Activated CD4-positive, alpha-beta memory T cell treated with anti-CD3 and anti-CD28 coated beads, Interleukin-2, amount 10 ng/mL, durations not matched to agents 7 days and 5 days (primary cell): ENCODE data around the gene KRTAP4-9. TPM values are rescaled to one million over a fixed set of nuclear protein-coding genes. Genes with fewer than 3 reads are reported as not detected.
"Not testable (repeated sequence)": the region's sequence is repeated elsewhere in the genome, so short reads cannot be mapped to it uniquely, and the experiment has no call there.

Source experiments
- CTCF ChIA-PET: fragments of 350-600 bp; sonication (Branson Sonifier 250); formaldehyde crosslinking; loops from one replicate; lab custom pipeline; 2021; ENCODE audit warnings: antibody characterized with exemption, inconsistent platforms; lab: Charles Lee
- POLR2A ChIA-PET: fragments of 350-600 bp; sonication (Branson Sonifier 250); formaldehyde crosslinking; loops from one replicate; lab custom pipeline; 2021; ENCODE audit warnings: antibody characterized with exemption; lab: Charles Lee
- DNase-seq: peaks from one replicate; pipeline ENCODE4 v3.0.0-alpha.2; 2020
- H3K27ac Mint-ChIP-seq: one replicate; pipeline ENCODE4 v1.8.0; 2021; ENCODE audit warnings: mild to moderate bottlenecking, mixed read lengths
- H3K27me3 Mint-ChIP-seq: one replicate; pipeline ENCODE4 v1.8.0; 2021; ENCODE audit warnings: mixed read lengths
- H3K36me3 Mint-ChIP-seq: one replicate; pipeline ENCODE4 v1.8.0; 2021; ENCODE audit warnings: low read depth, mixed read lengths
- H3K4me1 Mint-ChIP-seq: one replicate; pipeline ENCODE4 v1.8.0; 2021; ENCODE audit warnings: mixed read lengths
- H3K4me3 Mint-ChIP-seq: one replicate; pipeline ENCODE4 v1.8.0; 2021; ENCODE audit warnings: mild to moderate bottlenecking, mixed read lengths
- H3K9me3 Mint-ChIP-seq: one replicate; pipeline ENCODE4 v1.8.0; 2021; ENCODE audit warnings: mixed read lengths
- total RNA-seq, 2 experiments: library from RNA; stranded (reverse); gene quantifications; one replicate each; pipeline ENCODE4 v1.2.3, GENCODE V29; 2021

The KRTAP4-9 gene
- not detected for total RNA-seq

DNA sequence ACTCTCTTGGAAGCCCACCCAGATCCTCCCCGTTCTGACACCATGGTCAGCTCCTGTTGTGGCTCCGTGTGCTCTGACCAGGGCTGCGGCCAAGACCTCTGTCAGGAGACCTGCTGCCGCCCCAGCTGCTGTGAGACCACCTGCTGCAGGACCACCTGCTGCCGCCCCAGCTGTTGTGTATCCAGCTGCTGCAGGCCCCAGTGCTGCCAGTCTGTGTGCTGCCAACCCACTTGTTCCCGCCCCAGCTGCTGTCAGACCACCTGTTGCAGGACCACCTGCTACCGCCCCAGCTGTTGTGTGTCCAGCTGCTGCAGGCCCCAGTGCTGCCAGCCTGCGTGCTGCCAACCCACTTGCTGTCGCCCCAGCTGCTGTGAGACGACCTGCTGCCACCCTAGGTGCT, at the start of gene KRTAP4-9:
Gene KRTAP4-9 (plus strand): TSS at position 43 of the 400 bp plus-strand sequence. CDS start 0 bp downstream, at position 43.
- H3K4me3 Mint-ChIP-seq, POLR2A ChIA-PET, H3K27ac Mint-ChIP-seq, CTCF ChIA-PET, H3K9me3 Mint-ChIP-seq, H3K4me1 Mint-ChIP-seq, H3K36me3 Mint-ChIP-seq, DNase-seq: not testable (repeated sequence)
- peaks cover 13% of the 10 kb centered on the region for H3K27me3 Mint-ChIP-seq

DNA sequence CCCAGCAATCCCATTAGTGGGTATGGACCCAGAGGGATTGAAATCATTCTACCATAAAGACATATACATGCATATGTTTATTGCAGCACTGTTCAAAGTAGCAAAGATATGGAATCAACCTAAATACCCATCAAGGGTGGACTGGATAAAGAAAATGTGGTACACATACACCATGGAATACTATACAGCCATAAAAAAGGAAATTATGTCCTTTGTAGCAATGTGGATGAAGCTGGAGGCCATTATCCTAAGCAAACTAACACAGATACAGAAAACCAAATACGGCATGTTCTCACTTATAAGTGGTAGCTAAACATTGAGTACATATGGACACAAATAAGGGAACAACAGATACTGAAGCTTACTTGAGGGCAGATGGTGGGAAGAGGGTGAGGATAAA, 47.6 kb upstream of the KRTAP4-9 start:
- Mint-ChIP-seq H3K36me3 (no peaks in the 10 kb centered on the region), H3K4me1 (no peaks in the 10 kb centered on the region), H3K27me3 (peaks cover 38% of the 10 kb centered on the region), H3K4me3 (no peak overlapping the region), H3K27ac (no peak overlapping the region), H3K9me3 (no peaks in the 10 kb centered on the region)
- ChIA-PET CTCF (no interaction called here), POLR2A (no interaction called here)
- no peak for DNase-seq

DNA sequence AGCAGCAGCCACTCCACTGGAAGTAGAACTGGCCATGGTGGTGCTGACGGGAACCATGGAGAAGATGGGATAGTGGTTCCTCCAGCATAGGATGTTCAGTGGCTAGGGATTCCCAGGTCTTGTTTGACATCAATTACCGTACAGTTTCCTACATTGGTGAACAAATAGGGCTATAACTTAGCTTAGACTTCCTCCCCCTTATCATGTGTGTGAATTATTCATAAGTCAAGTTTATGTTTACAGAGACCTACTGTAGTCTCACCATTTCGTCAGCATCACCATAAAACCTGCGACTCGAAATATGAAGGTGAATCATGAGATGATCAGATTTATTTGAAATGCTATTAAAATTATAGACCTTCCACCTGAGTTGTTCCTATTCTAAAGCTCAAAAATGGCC, 46.4 kb upstream of the KRTAP4-9 start:
- H3K27me3 Mint-ChIP-seq = peaks cover 36% of the 10 kb centered on the region
- no peaks in the 10 kb centered on the region for H3K36me3 Mint-ChIP-seq
- CTCF ChIA-PET = no interaction called here

DNA sequence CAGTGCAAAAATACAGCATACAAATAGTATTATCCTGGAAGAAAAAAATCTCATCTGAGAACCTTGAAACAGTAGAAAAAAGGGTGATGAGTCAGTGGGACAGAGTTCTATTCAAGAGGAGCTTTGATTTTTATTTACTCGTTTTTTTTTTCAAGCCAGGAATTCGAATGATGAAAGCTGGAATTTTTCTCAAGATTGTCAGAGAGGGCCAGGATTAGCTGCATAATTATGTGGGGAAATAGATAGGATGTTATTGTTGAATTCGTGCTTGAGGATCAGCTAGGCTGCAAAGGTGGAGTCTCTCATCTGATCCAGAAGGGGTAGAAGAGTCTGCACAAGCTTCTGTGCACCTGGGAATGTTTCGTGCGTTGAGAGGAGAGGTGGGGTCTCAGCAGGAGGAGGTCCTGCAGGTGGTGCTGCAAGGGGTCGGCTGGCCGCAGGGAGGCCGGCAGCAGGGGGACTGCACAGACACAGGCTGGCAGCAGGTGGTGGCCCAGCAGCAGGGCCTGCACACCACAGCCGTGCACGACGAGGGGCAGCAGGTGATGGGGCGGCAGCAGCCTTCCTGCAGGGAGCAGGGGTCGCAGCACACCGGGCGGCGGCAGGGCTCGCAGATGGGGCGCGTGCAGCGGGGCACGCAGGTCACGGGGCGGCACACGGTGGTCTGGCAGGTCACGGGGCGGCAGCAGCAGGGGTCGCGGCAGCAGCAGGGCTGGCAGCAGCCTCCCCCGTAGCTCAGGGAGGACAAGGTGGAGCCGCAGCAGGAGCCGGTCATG, 45.7 kb upstream of the KRTAP4-9 start:
- H3K36me3 Mint-ChIP-seq, H3K4me3 Mint-ChIP-seq, H3K9me3 Mint-ChIP-seq, POLR2A ChIA-PET, H3K27ac Mint-ChIP-seq, CTCF ChIA-PET, DNase-seq, H3K4me1 Mint-ChIP-seq: not testable (repeated sequence)
- H3K27me3 Mint-ChIP-seq = peaks cover 36% of the 10 kb centered on the region

More for the DNA sequence above, 46.4 kb upstream of the KRTAP4-9 start:
- Mint-ChIP-seq H3K9me3 (no peaks in the 10 kb centered on the region), H3K4me1 (no peaks in the 10 kb centered on the region), H3K4me3 (no peak overlapping the region), H3K27ac (no peak overlapping the region)
- DNase-seq = no peak
- POLR2A ChIA-PET = no interaction called here

DNA sequence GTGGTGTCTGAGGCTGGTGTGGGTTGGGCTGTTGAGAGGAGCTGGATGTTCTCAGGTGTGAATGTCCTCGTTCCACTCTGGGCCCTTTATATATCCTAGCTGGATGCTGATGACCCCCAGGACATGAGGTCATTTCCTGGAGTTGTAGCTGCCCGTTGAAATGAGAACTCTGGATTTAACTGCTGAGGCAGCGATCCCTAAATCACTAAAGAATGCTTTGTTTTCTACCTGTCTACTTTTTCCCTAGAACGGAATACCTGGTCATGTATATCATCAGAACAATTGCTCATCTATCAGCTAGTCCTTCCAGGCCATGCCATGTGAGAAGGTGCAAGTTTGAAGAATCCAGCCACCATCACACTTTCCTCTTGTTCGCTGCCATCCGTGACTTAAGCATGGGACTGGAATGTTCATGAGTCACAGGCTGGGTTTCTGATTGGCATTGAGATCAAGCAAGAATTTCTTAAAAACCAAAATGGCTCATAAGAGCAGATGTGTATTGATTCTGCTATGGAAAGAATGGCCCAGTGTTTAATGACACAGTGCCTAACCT, 45.1 kb upstream of the KRTAP4-9 start, which contains the start of gene KRTAP2-3:
Gene KRTAP2-3 (minus strand): TSS at position 63 of the 553 bp plus-strand sequence. CDS start 64 bp downstream, outside the sequence.
- H3K27me3 Mint-ChIP-seq = peaks cover 36% of the 10 kb centered on the region
- POLR2A ChIA-PET = no interaction called here
- H3K36me3 Mint-ChIP-seq = no peaks in the 10 kb centered on the region
- H3K4me1 Mint-ChIP-seq = no peaks in the 10 kb centered on the region
- H3K27ac Mint-ChIP-seq = no peak within 1 kb of the TSS
- H3K4me3 Mint-ChIP-seq = no peak within 1 kb of the TSS
- DNase-seq = no peak
- H3K9me3 Mint-ChIP-seq = no peaks in the 10 kb centered on the region
- CTCF ChIA-PET = no interaction called here

DNA sequence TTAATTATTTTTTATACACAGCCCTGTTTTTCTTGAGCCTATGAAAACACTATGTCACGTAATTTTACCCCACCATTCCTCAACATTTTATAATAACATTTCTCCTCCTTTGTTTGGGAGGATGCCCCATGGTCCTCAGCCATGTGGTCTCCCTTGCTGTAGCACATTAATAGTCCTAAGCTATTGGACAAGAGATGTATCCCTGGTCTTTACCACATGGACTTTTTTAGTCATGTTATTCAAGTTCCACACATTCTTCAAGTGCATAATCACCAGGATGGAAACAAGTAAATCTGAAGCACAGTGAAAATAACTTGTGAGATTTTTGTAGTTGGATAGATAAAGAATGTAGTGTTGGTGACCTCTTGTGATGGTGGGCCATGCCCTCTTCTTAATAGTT, 43.2 kb upstream of the KRTAP4-9 start:
- Mint-ChIP-seq H3K27me3 (peaks cover 36% of the 10 kb centered on the region), H3K36me3 (no peaks in the 10 kb centered on the region), H3K9me3 (no peaks in the 10 kb centered on the region), H3K27ac (no peak overlapping the region), H3K4me3 (no peak overlapping the region), H3K4me1 (no peaks in the 10 kb centered on the region)
- no peak for DNase-seq
- ChIA-PET CTCF (no interaction called here), POLR2A (no interaction called here)

DNA sequence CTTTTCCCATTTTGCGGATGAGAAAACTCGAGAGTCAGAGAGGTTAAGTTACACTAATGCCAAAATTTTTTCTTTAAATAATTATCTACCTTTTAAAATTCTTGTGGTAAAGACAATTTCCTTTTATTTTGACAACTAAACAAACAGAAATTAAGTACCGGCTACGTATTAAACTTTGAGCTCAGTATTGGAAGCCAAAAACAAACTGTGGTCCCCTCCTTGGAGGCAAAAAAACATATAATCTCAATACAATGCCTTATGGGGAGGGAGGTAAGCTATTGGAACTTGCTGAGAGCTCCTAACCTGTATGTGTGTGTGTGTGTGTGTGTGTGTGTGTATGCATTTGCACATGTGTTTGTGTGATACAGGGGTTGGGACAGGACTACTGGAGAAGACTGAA, 41.7 kb upstream of the KRTAP4-9 start:
- ChIA-PET POLR2A (no interaction called here), CTCF (interaction anchor here (0.9 kb wide), 1 partner anchor 259 kb away, joined by 3 read pairs; no protein-coding TSS in a partner anchor)
- H3K27me3 Mint-ChIP-seq = peaks cover 29% of the 10 kb centered on the region
- H3K36me3 Mint-ChIP-seq = no peaks in the 10 kb centered on the region
- H3K4me3 Mint-ChIP-seq = no peak overlapping the region
- DNase-seq = no peak
- no peaks in the 10 kb centered on the region for H3K4me1 Mint-ChIP-seq
- H3K27ac Mint-ChIP-seq = no peak overlapping the region
- H3K9me3 Mint-ChIP-seq = no peaks in the 10 kb centered on the region

DNA sequence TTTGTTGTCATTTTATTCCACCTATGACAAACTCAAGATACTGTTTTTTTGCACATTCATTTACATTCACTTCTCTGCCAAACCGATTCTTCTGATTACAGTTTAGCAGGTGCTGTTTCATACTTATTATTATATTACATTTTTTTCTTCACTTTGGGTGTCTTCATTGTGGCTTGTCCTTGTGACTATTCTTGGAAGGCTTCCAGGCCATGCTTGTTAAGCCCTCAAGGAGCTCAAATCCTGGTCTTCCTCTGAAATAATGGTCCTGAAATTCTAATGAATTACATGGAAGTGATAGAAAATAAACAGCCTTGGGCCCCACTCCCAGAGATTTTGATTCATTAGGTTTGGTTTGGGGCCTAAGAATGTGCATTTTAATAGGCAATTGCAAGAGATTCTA, 40.9 kb upstream of the KRTAP4-9 start:
- no peak for DNase-seq
- Mint-ChIP-seq H3K36me3 (no peaks in the 10 kb centered on the region), H3K27me3 (peaks cover 24% of the 10 kb centered on the region), H3K4me1 (no peaks in the 10 kb centered on the region), H3K9me3 (no peaks in the 10 kb centered on the region), H3K4me3 (no peak overlapping the region), H3K27ac (no peak overlapping the region)
- CTCF ChIA-PET = interaction anchor here (0.6 kb wide), 1 partner anchor 124 kb away, joined by 4 read pairs; no protein-coding TSS in a partner anchor
- POLR2A ChIA-PET = no interaction called here

DNA sequence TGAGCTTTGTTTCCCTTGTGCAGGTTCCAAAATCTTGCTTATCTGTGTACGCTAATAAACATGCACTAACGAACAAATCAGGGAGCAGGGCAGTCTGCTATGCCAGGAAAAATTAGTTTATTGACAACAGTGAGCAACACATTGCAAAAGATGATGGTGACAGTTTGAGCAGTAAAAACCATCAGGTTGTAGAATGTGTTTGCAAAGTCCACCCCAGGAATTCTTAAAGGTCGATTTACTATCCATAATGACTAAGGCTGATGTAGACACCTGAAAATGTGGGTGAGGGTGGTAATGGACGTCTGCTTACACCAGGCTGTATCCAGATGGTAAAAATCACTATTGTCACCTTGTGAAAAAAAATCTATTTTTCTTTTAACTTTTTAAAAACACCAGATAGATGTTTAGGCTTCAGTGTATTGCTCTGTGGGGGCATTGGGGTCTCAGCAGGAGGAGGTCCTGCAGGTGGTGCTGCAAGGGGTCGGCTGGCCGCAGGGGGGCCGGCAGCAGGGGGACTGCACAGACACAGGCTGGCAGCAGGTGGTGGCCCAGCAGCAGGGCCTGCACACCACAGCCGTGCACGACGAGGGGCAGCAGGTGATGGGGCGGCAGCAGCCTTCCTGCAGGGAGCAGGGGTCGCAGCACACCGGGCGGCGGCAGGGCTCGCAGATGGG, 40.0 kb upstream of the KRTAP4-9 start:
- H3K36me3 Mint-ChIP-seq, H3K9me3 Mint-ChIP-seq: not testable (repeated sequence)
- CTCF ChIA-PET = interaction anchor here (0.6 kb wide), 1 partner anchor 123 kb away, joined by 4 read pairs; no protein-coding TSS in a partner anchor

DNA sequence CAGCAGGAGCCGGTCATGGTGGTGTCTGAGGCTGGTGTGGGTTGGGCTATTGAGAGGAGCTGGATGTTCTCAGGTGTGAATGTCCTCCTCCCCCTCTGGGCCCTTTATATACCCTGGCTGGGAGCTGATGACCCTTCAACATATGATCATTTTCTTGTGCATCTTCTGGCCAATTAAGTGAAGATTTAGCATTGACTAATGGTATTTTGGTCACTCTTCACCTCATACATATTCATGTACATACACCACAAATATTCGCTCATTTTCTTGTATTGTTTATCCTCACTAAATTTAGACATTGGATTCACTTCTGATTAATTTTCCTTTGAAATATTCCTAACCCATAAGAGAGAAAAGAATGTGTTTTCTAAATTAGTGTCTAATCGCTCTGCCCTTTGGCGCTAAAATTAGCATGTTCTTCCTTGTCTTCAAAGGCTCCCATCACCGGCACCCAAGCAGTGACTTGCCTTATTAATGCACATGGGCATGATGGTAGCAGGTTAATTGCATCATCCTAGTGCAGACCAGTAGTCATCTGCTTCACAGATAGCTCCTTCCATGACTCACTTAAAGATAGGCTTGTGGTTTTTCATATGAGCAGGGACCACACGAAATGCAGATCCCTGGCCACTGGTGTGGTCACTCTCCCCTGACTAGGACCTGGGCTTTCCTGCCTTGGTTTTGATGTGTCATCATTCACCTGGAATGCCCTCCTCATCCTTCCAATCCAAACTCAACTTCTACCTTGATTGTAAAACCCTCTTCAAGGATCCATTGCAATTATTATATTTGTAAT, 39.2 kb upstream of the KRTAP4-9 start, which contains the start of gene KRTAP2-4:
Gene KRTAP2-4 (minus strand): TSS at position 51 of the 796 bp plus-strand sequence. CDS start 34 bp downstream, at position 17.
- H3K9me3 Mint-ChIP-seq = no peaks in the 10 kb centered on the region
- no peak for DNase-seq
- H3K27me3 Mint-ChIP-seq = peaks cover 11% of the 10 kb centered on the region
- no peaks in the 10 kb centered on the region for H3K36me3 Mint-ChIP-seq
- ChIA-PET CTCF (no interaction called here), POLR2A (no interaction called here)
- H3K4me3 Mint-ChIP-seq = no peak within 1 kb of the TSS
- H3K27ac Mint-ChIP-seq = no peak within 1 kb of the TSS
- no peaks in the 10 kb centered on the region for H3K4me1 Mint-ChIP-seq

More for the DNA sequence above, 40.0 kb upstream of the KRTAP4-9 start:
- H3K4me3 Mint-ChIP-seq, H3K4me1 Mint-ChIP-seq, H3K27ac Mint-ChIP-seq, POLR2A ChIA-PET, DNase-seq: not testable (repeated sequence)
- peaks cover 18% of the 10 kb centered on the region for H3K27me3 Mint-ChIP-seq

DNA sequence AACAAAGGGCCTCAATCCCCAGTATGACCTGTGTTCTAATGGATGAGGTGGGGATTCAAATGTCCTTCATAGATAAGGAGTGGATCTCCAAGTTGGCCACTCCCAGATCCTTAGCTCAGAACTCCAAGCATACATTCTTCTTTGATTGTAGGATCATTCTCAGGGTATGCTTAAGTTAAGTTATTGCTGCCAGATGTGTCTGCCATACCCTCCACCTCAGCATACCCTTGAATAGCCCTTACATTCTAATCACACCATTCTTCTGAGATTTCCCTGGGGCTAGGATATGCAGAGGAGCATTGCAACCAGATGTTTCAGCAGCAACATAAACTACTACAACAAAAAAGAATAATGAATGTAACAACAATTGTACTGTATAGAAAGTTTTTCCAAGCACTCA, 37.9 kb upstream of the KRTAP4-9 start:
- POLR2A ChIA-PET = no interaction called here
- H3K4me1 Mint-ChIP-seq = no peaks in the 10 kb centered on the region
- no peaks in the 10 kb centered on the region for H3K9me3 Mint-ChIP-seq
- no peaks in the 10 kb centered on the region for H3K36me3 Mint-ChIP-seq
- DNase-seq = no peak
- H3K27me3 Mint-ChIP-seq = peaks cover 3% of the 10 kb centered on the region
- H3K4me3 Mint-ChIP-seq = no peak overlapping the region
- H3K27ac Mint-ChIP-seq = no peak overlapping the region
- CTCF ChIA-PET = no interaction called here

DNA sequence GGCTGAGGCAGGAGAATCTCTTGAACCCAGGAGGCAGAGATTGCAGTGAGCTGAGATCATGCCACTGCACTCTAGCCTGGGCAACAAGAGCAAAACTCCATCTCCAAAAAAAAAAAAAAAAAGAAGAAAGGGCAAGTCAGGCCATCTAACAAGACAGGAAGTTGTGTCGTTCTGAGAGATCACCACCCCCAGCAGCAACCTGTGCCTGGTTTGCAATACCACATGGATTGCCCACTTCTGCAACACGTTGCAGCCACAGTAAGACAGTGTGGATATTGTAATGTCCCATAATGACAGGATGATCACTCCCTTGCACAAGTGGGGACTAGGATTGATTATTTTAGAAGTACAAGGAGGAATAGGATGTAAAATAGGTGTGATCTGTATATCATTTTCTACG, 36.2 kb upstream of the KRTAP4-9 start:
- H3K9me3 Mint-ChIP-seq = no peaks in the 10 kb centered on the region
- H3K27me3 Mint-ChIP-seq = no peaks in the 10 kb centered on the region
- ChIA-PET POLR2A (no interaction called here), CTCF (no interaction called here)
- no peak for DNase-seq
- no peak overlapping the region for H3K27ac Mint-ChIP-seq
- H3K4me1 Mint-ChIP-seq = no peaks in the 10 kb centered on the region
- no peaks in the 10 kb centered on the region for H3K36me3 Mint-ChIP-seq
- no peak overlapping the region for H3K4me3 Mint-ChIP-seq
